ENCODE results near the gene AMZ1.

The AMZ1 gene

GRCh38 chr7:2651847-2652735 is 35.9 kb upstream of the AMZ1 start:
- no peak for DNase-seq

GRCh38 chr7:2652736-2653060 is 35.3 kb upstream of the AMZ1 start:
- no peak for DNase-seq

DNA sequence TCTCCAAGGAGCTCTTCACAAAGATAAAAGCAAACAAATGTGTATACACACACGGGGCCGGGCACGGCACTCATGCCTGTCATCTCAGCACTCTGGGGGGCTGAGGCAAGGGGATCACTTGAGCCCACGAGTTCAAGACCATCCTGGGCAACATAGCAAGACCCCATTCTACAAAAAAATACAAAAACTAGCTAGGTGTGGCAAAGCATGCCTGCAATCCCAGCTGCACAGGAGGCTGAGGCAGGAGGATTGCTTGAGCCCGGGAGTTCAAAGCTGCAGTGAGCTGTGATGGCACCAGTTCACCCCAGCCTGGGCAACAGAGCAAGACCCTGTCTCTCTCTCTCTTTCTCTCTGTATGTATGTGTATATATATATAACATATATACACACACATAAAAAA is 33.9 kb upstream of the AMZ1 start:
- no peak for DNase-seq

GRCh38 chr7:2655870-2656614 is 32.0 kb upstream of the AMZ1 start:
- DNase-seq, result no peak

- DNase-seq, result no peak
Measured at GRCh38 chr7:2657208-2657607, 30.8 kb upstream of the AMZ1 start.

DNA sequence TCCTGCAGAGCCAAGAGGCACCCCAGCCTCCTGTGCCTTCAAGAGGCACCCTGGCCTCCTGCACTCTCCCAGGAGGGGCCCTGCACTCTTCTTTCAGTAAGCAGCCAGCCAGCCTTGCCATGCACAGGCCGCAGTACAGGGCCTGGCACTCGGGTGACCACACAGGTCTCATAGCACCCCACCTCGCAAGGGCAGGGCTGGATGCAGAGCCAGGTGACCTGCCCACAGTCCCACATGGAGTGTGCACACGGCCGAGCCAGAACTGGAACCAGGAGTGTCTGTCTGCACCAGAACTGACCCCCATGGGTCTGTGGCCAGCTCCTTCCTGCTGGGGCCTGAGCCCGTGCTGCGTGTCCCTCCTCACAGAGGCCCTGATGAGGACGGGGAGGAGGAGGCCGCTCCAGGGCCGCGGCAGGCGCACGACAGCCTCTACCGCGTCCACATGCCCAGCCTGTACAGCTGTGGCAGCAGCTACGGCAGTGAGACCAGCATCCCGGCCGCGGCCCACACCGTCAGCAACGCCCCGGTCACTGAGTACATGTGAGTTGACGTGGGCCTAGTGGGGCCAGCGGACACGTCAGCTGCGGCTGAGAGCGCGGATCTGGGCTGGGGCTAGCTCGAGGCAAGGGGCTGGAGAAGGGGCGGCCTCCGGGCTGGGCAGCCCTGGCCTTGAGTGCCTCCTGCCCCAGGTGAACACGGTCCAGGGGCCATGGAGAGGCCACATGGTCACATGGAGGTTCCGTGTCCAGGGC is 29.9 kb upstream of the AMZ1 start:
- DNase-seq, result no peak

- no peak for DNase-seq
Measured at GRCh38 chr7:2658941-2659340, 29.1 kb upstream of the AMZ1 start.

DNA sequence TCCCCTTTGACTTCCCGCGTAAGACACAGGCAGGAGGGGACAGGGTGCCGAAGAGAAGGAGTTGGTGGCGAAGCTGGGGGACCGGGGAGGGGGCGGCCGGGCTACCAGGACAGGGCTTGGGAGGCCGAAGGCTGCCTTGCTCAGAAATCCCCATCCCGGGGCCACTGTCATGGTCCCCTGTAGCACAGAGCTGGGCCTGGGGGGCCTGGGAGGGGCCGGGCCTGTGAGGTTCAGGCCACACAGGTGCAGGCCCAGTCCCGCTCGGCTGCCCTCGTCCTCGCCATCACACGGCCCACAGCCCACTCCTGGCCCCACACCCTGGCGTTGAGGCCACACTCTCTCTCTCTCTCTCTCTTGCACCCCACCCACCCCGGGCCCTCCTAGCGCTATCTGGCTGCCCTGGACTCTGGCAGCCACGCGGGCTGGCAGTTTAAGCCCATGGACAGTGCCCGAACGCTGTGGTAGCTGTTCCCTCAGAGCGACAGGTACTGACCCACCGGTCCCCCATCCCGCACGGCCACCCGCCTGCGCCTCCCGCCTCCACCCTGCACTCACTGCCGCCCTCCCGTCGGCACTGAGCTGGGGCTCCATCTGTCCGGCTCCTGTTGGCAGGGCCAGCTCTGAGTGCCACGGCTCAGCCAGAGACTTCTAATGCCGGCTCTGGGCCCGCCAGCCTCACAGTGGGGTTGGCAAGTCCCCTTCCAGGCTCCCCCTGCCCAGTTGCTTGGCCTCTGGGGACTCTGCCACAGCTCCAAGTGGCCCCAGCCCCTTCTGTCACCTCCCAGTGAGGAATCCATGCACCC is 28.2 kb upstream of the AMZ1 start:
- no peak for DNase-seq

- DNase-seq, result no peak
Measured at GRCh38 chr7:2660359-2661095, 27.5 kb upstream of the AMZ1 start.

DNA sequence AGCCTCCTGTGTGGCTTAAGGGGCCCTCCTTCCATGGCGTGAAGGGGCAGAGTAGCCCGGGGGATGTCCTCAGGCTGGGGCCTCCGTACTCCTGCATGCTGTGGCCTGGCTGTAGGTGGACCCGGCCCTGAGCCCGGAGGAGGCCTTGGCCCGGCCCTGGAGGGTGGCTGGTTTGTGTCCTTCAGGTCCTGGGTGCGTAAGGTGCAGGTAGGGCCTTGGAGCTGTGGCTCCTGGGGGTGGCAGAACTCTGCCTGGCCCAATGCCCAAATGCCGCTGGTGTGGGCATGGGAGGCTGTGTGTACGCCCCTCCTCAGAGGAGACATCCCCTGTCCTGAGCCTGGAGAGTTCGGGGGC is 26.9 kb upstream of the AMZ1 start:
- no peak for DNase-seq

- no peak for DNase-seq
Measured at GRCh38 chr7:2661602-2662272, 26.3 kb upstream of the AMZ1 start.

GRCh38 chr7:2662273-2663120 is 25.5 kb upstream of the AMZ1 start:
- DNase-seq, result no peak

- DNase-seq, result no peak
Measured at GRCh38 chr7:2663121-2663886, 24.7 kb upstream of the AMZ1 start.

- no peak for DNase-seq
Measured at GRCh38 chr7:2663960-2664359, 24.0 kb upstream of the AMZ1 start.

- DNase-seq, result no peak
Measured at GRCh38 chr7:2665359-2665791, 22.6 kb upstream of the AMZ1 start.

- DNase-seq, result no peak
Measured at GRCh38 chr7:2666155-2666554, 21.8 kb upstream of the AMZ1 start.

DNA sequence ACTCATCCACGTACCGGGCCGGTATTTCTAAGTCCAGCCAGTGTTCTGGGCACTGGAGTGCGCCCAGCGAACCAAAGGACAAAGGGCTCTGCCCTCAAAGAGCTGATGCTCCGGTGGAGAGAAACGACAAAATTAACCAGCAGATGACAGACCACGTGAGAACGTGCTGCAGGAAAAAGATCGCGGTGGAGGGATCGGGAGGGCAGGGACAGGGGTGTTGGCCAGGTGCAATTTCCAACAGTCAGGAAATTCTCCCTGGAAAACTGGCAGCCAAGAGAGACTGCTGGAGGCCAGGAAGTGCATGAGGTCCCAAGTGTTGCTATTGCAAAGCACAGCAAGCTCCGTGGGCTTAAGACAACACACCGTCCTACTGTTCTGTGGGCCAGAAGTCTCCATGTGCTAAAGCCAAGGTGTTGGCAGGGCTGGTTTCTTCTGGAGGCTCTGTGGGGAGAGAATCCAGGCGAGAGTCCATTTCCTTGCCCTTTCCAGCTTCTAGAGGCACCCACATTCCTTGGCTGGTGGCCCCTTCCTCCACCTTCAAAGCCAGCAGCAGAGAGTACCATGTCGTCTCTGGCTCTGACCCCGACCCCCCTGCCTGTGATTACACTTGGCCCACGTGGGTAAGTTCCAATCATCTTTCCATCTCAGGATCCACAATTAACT is 21.3 kb upstream of the AMZ1 start:
- DNase-seq, result no peak

GRCh38 chr7:2667843-2668242 is 20.2 kb upstream of the AMZ1 start:
- DNase-seq, result no peak

DNA sequence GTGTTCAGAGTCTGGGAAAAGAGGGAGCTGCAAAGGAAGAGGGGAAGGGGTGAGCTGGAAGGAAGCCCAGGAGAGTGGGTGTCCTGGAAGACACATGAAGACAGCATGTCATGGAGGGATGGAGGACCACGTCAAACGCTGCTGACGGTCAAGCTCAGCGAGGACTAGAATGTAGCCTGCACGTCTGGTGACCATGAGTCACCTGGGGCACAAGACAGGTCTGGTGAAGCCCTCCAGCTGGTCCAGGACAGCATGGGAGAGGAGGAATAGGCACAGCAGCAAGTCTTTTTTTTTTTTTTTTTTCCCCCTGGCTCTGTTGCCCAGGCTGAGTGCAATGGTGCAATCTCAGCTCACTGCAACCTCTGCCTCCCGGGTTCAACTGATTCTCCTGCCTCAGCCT is 19.6 kb upstream of the AMZ1 start:
- peak; percentile 94 for DNase-seq

All from HCEC 1CT (cell line).